CD14-positive monocyte (primary cell): ENCODE measurements around the gene EYS. TPM values are rescaled to one million over a fixed set of nuclear protein-coding genes. Genes with fewer than 3 reads are reported as not detected.

ENCODE experiments used
- DNase-seq, 3 donors: peaks; one replicate each; pipeline ENCODE4 v3.0.0-alpha.2; 2011 to 2022
- H2AFZ ChIP-seq: 2 replicates; pipeline ENCODE4 v1.6.0; 2012; ENCODE audit warnings: mild to moderate bottlenecking, low read depth, low read length, inconsistent platforms; ENCODE audit not compliant: insufficient read depth, poor library complexity, severe bottlenecking
- H3K27ac ChIP-seq, 2 donors: 1 replicate in 1 of 2; 2 replicates in 1 of 2; pipeline ENCODE4 v1.5.1; 2012 to 2013; ENCODE audit warnings: low read length in 2 of 2, control low read depth in 1 of 2, inconsistent platforms in 1 of 2, low read depth in 1 of 2, mild to moderate bottlenecking in 1 of 2
- H3K27me3 ChIP-seq, 2 donors: one replicate each; pipeline versions ENCODE4 v1.6.0 to v1.6.1; 2011 to 2013; ENCODE audit warnings: low read length in 2 of 2; ENCODE audit not compliant: control insufficient read depth in 2 of 2, insufficient read depth in 2 of 2
- H3K36me3 ChIP-seq, 2 donors: replicated peaks in 1 of 2; 1 replicate in 1 of 2; 2 replicates in 1 of 2; pipeline versions ENCODE4 v1.5.1 to v1.6.1; 2012 to 2013; ENCODE audit warnings: low read length in 2 of 2, control low read depth in 1 of 2, inconsistent platforms in 1 of 2, mild to moderate bottlenecking in 1 of 2; ENCODE audit not compliant: insufficient read depth in 2 of 2, control insufficient read depth in 1 of 2
- H3K4me1 ChIP-seq, 2 donors: 1 replicate in 1 of 2; 2 replicates in 1 of 2; pipeline versions ENCODE4 v1.5.1 to v1.6.1; 2012 to 2013; ENCODE audit warnings: low read length in 2 of 2, control low read depth in 1 of 2, inconsistent platforms in 1 of 2, mild to moderate bottlenecking in 1 of 2, moderate library complexity in 1 of 2; ENCODE audit not compliant: insufficient read depth in 2 of 2, control insufficient read depth in 1 of 2
- H3K4me2 ChIP-seq: replicated peaks from 2 replicates; pipeline ENCODE3; 2012; ENCODE audit warnings: low read length, moderate library complexity, mild to moderate bottlenecking; ENCODE audit not compliant: poor library complexity, severe bottlenecking; ENCODE audit errors: extremely low read depth
- H3K4me3 ChIP-seq, 3 experiments: fragments of 200-600 bp in 1 of 3; sonication (generic) in 1 of 3; replicated peaks in 1 of 3; 1 replicate in 2 of 3; 2 replicates in 1 of 3; pipeline ENCODE4 v1.5.1; 2011 to 2013; ENCODE audit warnings: low read length in 3 of 3, mild to moderate bottlenecking in 3 of 3, control low read depth in 2 of 3, low read depth in 2 of 3, inconsistent platforms in 1 of 3, moderate library complexity in 1 of 3
- H3K79me2 ChIP-seq: 2 replicates; pipeline ENCODE4 v1.6.0; 2012; ENCODE audit warnings: mild to moderate bottlenecking, control low read depth, inconsistent platforms, low read length, moderate library complexity; ENCODE audit not compliant: insufficient read depth
- H3K9ac ChIP-seq: 2 replicates; pipeline ENCODE4 v1.6.0; 2017; ENCODE audit warnings: low read length, mild to moderate bottlenecking; ENCODE audit not compliant: insufficient read depth, poor library complexity, severe bottlenecking
- H3K9me3 ChIP-seq, 2 donors: replicated peaks in 1 of 2; 1 replicate in 1 of 2; 2 replicates in 1 of 2; pipeline versions ENCODE4 v1.5.1 to v1.6.1; 2012 to 2013; ENCODE audit warnings: low read length in 2 of 2, control low read depth in 1 of 2; ENCODE audit not compliant: control insufficient read depth in 1 of 2, insufficient read depth in 1 of 2
- H4K20me1 ChIP-seq: 2 replicates; pipeline ENCODE4 v1.6.0; 2012; ENCODE audit warnings: mild to moderate bottlenecking, low read length, control low read depth, moderate library complexity; ENCODE audit not compliant: insufficient read depth
- H3K27ac Mint-ChIP-seq, 7 donors: one replicate each; pipeline ENCODE4 v1.8.0; 2020; ENCODE audit warnings: mild to moderate bottlenecking in 7 of 7, mixed read lengths in 7 of 7, moderate library complexity in 6 of 7, inconsistent platforms in 2 of 7
- H3K27me3 Mint-ChIP-seq, 3 donors: one replicate each; pipeline ENCODE4 v1.8.0; 2021 to 2022; ENCODE audit warnings: low read depth in 3 of 3, mild to moderate bottlenecking in 3 of 3, mixed read lengths in 3 of 3, moderate library complexity in 3 of 3, inconsistent platforms in 1 of 3
- H3K36me3 Mint-ChIP-seq, 2 donors: one replicate each; pipeline ENCODE4 v1.8.0; 2020; ENCODE audit warnings: mixed read lengths in 2 of 2, inconsistent platforms in 1 of 2, mild to moderate bottlenecking in 1 of 2
- H3K4me1 Mint-ChIP-seq: one replicate; pipeline ENCODE4 v1.8.0; 2020; ENCODE audit warnings: mild to moderate bottlenecking, mixed read lengths
- H3K4me3 Mint-ChIP-seq, 2 donors: one replicate each; pipeline ENCODE4 v1.8.0; 2020; ENCODE audit warnings: mild to moderate bottlenecking in 2 of 2, mixed read lengths in 2 of 2, moderate library complexity in 1 of 2
- H3K9me3 Mint-ChIP-seq, 7 donors: one replicate each; pipeline ENCODE4 v1.8.0; 2020 to 2022; ENCODE audit warnings: mixed read lengths in 7 of 7, mild to moderate bottlenecking in 6 of 7, moderate library complexity in 6 of 7, inconsistent platforms in 2 of 7
- CTCF ChIP-seq: fragments of 200-600 bp; IDR thresholded peaks from one replicate; pipeline ENCODE4 v1.8.0; 2022; ENCODE audit warnings: antibody characterized with exemption, mild to moderate bottlenecking
- WGBS: methylation state at CpG from one replicate; pipeline ENCODE4 v1.1.5; 2013; ENCODE audit warnings: missing lambda C conversion rate; ENCODE audit not compliant: insufficient coverage; 5-methylcytosine and 5-hydroxymethylcytosine counted together
- intact Hi-C, 2 donors: fragments of 100-400 bp; cut with micrococcal nuclease; formaldehyde crosslinking; loops; one replicate each; pipeline versions ENCODE4 v1.15.0 to v1.15.1; 2023
- polyA plus RNA-seq, 3 donors: library from polyadenylated mRNA; depleted of rRNA in 1 of 3; unstranded in 2 of 3; stranded (reverse) in 1 of 3; fragments of 300-500 nt in 2 of 3; fragments of >200 nt in 1 of 3; fragmentation: Illumina TruSeq in 2 of 3; gene quantifications; 1 replicate in 2 of 3; 2 replicates in 1 of 3; pipeline ENCODE4 v1.2.3, GENCODE V29; 2012 to 2021

The EYS gene
- polyA plus RNA-seq, 3 donors: 0.01 to 0.03 TPM; not detected in 1

- H3K4me2 ChIP-seq: no peak overlapping the region
- H3K9me3 ChIP-seq: peaks cover 0 to 5% of the 10 kb centered on the region in 2 donors
- WGBS: no CpG with 5 or more reads among the region's 1 CpG
- Mint-ChIP-seq H3K4me3 (no peak overlapping the region), H3K4me1 (no peaks in the 10 kb centered on the region), H3K9me3 (peaks cover 0 to 8% (median 2%) of the 10 kb centered on the region in 7 donors), H3K36me3 (no peaks in the 10 kb centered on the region), H3K27me3 (peaks cover 0 to 2% (median 0%) of the 10 kb centered on the region in 3 donors), H3K27ac (no peak overlapping the region)
- H3K4me3 ChIP-seq: no peak overlapping the region
- DNase-seq: no peak
- H3K36me3 ChIP-seq: no peaks in the 10 kb centered on the region
- H3K27ac ChIP-seq: no peak overlapping the region
- H3K9ac ChIP-seq: no peak overlapping the region
- H2AFZ ChIP-seq: no peak overlapping the region
- no peaks in the 10 kb centered on the region for H4K20me1 ChIP-seq
- intact Hi-C loops: no loop called here
- no peak for TF ChIP-seq CTCF
- H3K27me3 ChIP-seq: no peaks in the 10 kb centered on the region
- H3K4me1 ChIP-seq: no peaks in the 10 kb centered on the region
- no peaks in the 10 kb centered on the region for H3K79me2 ChIP-seq
Measured at GRCh38 chr6:64912966-64913365, 794.1 kb downstream of the EYS start.

GRCh38 chr6:64908104-64908503, 798.9 kb downstream of the EYS start:
- peaks cover 0 to 5% (median 2%) of the 10 kb centered on the region in 7 donors for H3K9me3 Mint-ChIP-seq

More at GRCh38 chr6:64908104-64908503, 798.9 kb downstream of the EYS start:
- Histone ChIP-seq H3K27ac (no peak overlapping the region), H3K79me2 (no peaks in the 10 kb centered on the region), H3K4me3 (no peak overlapping the region), H3K27me3 (no peaks in the 10 kb centered on the region), H3K9me3 (peaks cover 0 to 6% of the 10 kb centered on the region in 2 donors), H3K9ac (no peak overlapping the region), H2AFZ (no peak overlapping the region), H3K4me2 (no peak overlapping the region), H4K20me1 (no peaks in the 10 kb centered on the region), H3K36me3 (no peaks in the 10 kb centered on the region), H3K4me1 (no peaks in the 10 kb centered on the region)
- Mint-ChIP-seq H3K27ac (no peak overlapping the region), H3K27me3 (peaks cover 0 to 2% (median 0%) of the 10 kb centered on the region in 3 donors), H3K4me1 (no peaks in the 10 kb centered on the region), H3K4me3 (peak overlapping the region in 1 of 2 donors; percentile 33), H3K36me3 (no peaks in the 10 kb centered on the region)
- intact Hi-C loops: no loop called here
- WGBS: 88% methylated on average over 7 of the region's 7 CpGs
- no peak for TF ChIP-seq CTCF
- no peak for DNase-seq
